PC-9 (cell line): Measurements from ENCODE around the gene CIAO2B.

Source experiments
- EZH2 ChIP-seq: fragments of 200-600 bp; sonication (generic); IDR thresholded peaks from 2 replicates; pipeline ENCODE4 v1.8.0; 2017; ENCODE audit warnings: antibody characterized with exemption, low read depth
- TF ChIP-seq, protein P1 (sequence below): fragments of 200-600 bp; sonication (generic); conservative IDR thresholded peaks from 2 replicates; pipeline ENCODE4 v1.6.1; 2017; ENCODE audit warnings: mixed run types, antibody characterized with exemption, mild to moderate bottlenecking, moderate library complexity

DNA sequence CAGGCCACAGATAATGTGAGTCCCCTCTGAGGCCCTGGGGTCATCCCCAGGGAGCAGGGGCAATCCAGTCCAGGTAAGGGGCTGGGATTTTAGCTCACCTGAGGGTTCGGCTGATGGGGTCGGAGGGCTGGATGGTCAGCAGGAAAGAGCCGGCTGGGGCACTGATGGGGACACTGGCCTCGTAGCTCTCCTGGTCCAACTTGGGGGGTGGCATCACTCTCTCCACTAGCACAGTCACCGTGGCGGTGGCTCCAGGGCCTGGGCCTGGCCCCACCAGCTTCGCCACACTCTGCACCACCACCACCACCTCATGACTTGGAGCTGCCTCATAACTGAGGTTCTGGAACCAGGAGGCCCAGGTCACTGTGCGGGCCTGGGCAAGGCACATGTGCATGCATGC is 22.4 kb downstream of the CIAO2B start:
- TF ChIP-seq EZH2 = no peak
- TF ChIP-seq, protein P1, sequence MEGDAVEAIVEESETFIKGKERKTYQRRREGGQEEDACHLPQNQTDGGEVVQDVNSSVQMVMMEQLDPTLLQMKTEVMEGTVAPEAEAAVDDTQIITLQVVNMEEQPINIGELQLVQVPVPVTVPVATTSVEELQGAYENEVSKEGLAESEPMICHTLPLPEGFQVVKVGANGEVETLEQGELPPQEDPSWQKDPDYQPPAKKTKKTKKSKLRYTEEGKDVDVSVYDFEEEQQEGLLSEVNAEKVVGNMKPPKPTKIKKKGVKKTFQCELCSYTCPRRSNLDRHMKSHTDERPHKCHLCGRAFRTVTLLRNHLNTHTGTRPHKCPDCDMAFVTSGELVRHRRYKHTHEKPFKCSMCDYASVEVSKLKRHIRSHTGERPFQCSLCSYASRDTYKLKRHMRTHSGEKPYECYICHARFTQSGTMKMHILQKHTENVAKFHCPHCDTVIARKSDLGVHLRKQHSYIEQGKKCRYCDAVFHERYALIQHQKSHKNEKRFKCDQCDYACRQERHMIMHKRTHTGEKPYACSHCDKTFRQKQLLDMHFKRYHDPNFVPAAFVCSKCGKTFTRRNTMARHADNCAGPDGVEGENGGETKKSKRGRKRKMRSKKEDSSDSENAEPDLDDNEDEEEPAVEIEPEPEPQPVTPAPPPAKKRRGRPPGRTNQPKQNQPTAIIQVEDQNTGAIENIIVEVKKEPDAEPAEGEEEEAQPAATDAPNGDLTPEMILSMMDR = no peak
